HT1080 (cell line): ENCODE measurements around the gene NOP14. TPM values are rescaled to one million over a fixed set of nuclear protein-coding genes. Genes with fewer than 3 reads are reported as not detected.
"Not testable (repeated sequence)": the region's sequence is repeated elsewhere in the genome, so short reads cannot be mapped to it uniquely, and the experiment has no call there.

ENCODE experiments used
- DNase-seq: peaks from one replicate; pipeline ENCODE4 v3.0.0-alpha.2; 2015; ENCODE audit warnings: low read depth
- polyA plus RNA-seq, 2 experiments: library from polyadenylated mRNA; depleted of rRNA; stranded (reverse); fragments of >200 nt; gene quantifications; 2 replicates each; pipeline ENCODE4 v1.2.3, GENCODE V29; 2015
- total RNA-seq: library from RNA; depleted of rRNA; stranded (reverse); fragments of >200 nt; shearing (Covaris generic); gene quantifications from 2 replicates; pipeline ENCODE4 v1.2.3, GENCODE V29; 2014; rRNA removed

The NOP14 gene
- 31.6 and 39.6 TPM in 2 replicates for total RNA-seq
- 27.0 and 31.3 TPM in 2 replicates for polyA plus RNA-seq (2015; cell fraction: cytosol; rRNA removed)
- polyA plus RNA-seq (2015; cell fraction: nucleus; rRNA removed) = 39.7 TPM in 2 replicates

- peak; percentile 96 for DNase-seq
Measured at GRCh38 chr4:2963175-2963965, at the start of gene NOP14, which contains the start of gene GRK4. Gene NOP14 (minus strand): TSS chr4:2963406. CDS start chr4:2963319, 87 bp downstream. Gene GRK4 (plus strand): TSS chr4:2963571. CDS start chr4:2964071, 500 bp downstream.

- DNase-seq = no peak
Measured at GRCh38 chr4:3011456-3012220, 48.4 kb upstream of the NOP14 start.

GRCh38 chr4:3010998-3011397 lies 47.8 kb upstream of the NOP14 start:
- no peak for DNase-seq

GRCh38 chr4:3010577-3010976 lies 47.4 kb upstream of the NOP14 start:
- DNase-seq = no peak

GRCh38 chr4:3009422-3009821 lies 46.2 kb upstream of the NOP14 start:
- DNase-seq = no peak

- DNase-seq = no peak
Measured at GRCh38 chr4:3007724-3008123, 44.5 kb upstream of the NOP14 start.

GRCh38 chr4:2996415-2996814 lies 33.2 kb upstream of the NOP14 start:
- no peak for DNase-seq

GRCh38 chr4:2995546-2996265 lies 32.5 kb upstream of the NOP14 start:
- no peak for DNase-seq

- no peak for DNase-seq
Measured at GRCh38 chr4:2994917-2995316, 31.7 kb upstream of the NOP14 start.

GRCh38 chr4:2991243-2991642 lies 28.0 kb upstream of the NOP14 start:
- DNase-seq = no peak

GRCh38 chr4:2983715-2984114 lies 20.5 kb upstream of the NOP14 start:
- DNase-seq = not testable (repeated sequence)

- DNase-seq = no peak
Measured at GRCh38 chr4:2982012-2982411, 18.8 kb upstream of the NOP14 start.

- no peak for DNase-seq
Measured at GRCh38 chr4:2981256-2981819, 18.1 kb upstream of the NOP14 start.

GRCh38 chr4:2977211-2978088 lies 14.2 kb upstream of the NOP14 start:
- DNase-seq = peak; percentile 71

GRCh38 chr4:2971275-2971674 lies 8.1 kb upstream of the NOP14 start:
- no peak for DNase-seq

- DNase-seq = peak; percentile 25
Measured at GRCh38 chr4:2968381-2968780, 5.2 kb upstream of the NOP14 start.

GRCh38 chr4:2965262-2965661 lies 2.1 kb upstream of the NOP14 start:
- no peak for DNase-seq

- no peak for DNase-seq
Measured at GRCh38 chr4:2964706-2965258, 1.6 kb upstream of the NOP14 start.

- no peak for DNase-seq
Measured at GRCh38 chr4:2963966-2964471, 813 bp upstream of the NOP14 start.
